ENCODE measurements around the gene MAGI2.

DNA sequence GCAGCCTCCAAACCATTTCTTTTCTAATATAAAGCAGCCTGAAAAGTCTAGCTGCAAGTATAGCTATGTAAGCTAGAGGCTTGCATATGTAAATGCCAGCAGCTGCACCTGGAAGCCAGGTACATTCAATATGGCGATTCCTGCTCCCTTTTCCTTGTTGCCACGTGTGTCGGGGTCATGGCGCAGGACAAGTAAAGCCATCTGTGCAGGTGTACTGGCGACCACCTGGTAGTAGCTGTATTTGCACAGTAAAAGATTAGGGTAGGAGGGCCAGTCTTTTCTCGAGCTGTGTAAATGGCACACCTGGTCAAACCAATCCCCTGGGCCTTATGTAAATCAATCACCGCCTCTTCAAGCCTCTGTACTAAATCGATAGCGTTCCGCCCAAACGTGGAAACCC is 484.5 kb downstream of the MAGI2 start:
- TF ChIP-seq TAF1 (IDR thresholded peaks at IDR 0.05; ENCODE audit: low read depth, low read length) (no peak), POLR2A (IDR thresholded peaks at IDR 0.05; ENCODE audit: low read depth, low read length) (no peak)

Data from GM12891 (cell line).